OCI-LY7 (cell line): ENCODE data around the gene BOLA2B. TPM values are rescaled to one million over a fixed set of nuclear protein-coding genes. Genes with fewer than 3 reads are reported as not detected.
A peak's percentile ranks its signal among the peaks of the same experiment; 100 is the strongest.
"Not testable (repeated sequence)": the region's sequence is repeated elsewhere in the genome, so short reads cannot be mapped to it uniquely, and the experiment has no call there.

ENCODE experiments used
- BruUV-seq: library from RNA; stranded (reverse); fragments of 400-500 nt; replicated peaks from 2 replicates; lab custom pipeline; 2021; lab: Mats Ljungman, UMichigan
- CTCF ChIA-PET: fragments of 300-600 bp; sonication (Branson Sonifier 250); formaldehyde crosslinking; loops from one replicate; lab custom pipeline; 2022; ENCODE audit warnings: antibody characterized with exemption; ENCODE audit not compliant: unreplicated experiment; lab: Charles Lee
- POLR2A ChIA-PET: fragments of 300-600 bp; sonication (Branson Sonifier 250); formaldehyde crosslinking; loops from one replicate; lab custom pipeline; 2022; ENCODE audit warnings: antibody characterized with exemption; lab: Charles Lee
- DNase-seq: peaks from one replicate; pipeline ENCODE4 v3.0.0-alpha.2; 2015; ENCODE audit warnings: low spot score
- H2AFZ ChIP-seq: fragments of 200-600 bp; sonication (generic), shearing (Covaris generic); 2 replicates; pipeline ENCODE4 v1.6.1; 2014; ENCODE audit warnings: mild to moderate bottlenecking, antibody characterized with exemption, low read length, moderate library complexity
- H3K27ac ChIP-seq: fragments of 200-600 bp; sonication (generic); 2 replicates; pipeline ENCODE4 v1.5.1; 2014; ENCODE audit warnings: mixed run types, low read depth, mild to moderate bottlenecking, moderate library complexity, low read length, inconsistent platforms; ENCODE audit not compliant: poor library complexity, severe bottlenecking
- H3K36me3 ChIP-seq: fragments of 200-600 bp; sonication (generic); 2 replicates; pipeline ENCODE4 v1.6.1; 2014; ENCODE audit warnings: mild to moderate bottlenecking, antibody characterized with exemption, low read length, moderate library complexity, mixed read lengths; ENCODE audit not compliant: insufficient read depth
- H3K4me1 ChIP-seq: fragments of 200-600 bp; sonication (generic); 2 replicates; pipeline ENCODE4 v1.5.1; 2014; ENCODE audit warnings: mild to moderate bottlenecking, low read length; ENCODE audit not compliant: insufficient read depth, poor library complexity, severe bottlenecking
- H3K4me2 ChIP-seq: fragments of 200-600 bp; sonication (generic); 2 replicates; pipeline ENCODE4 v1.6.1; 2014; ENCODE audit warnings: mild to moderate bottlenecking, low read length
- H3K4me3 ChIP-seq: fragments of 200-600 bp; sonication (generic); 2 replicates; pipeline ENCODE4 v1.5.1; 2014; ENCODE audit warnings: mild to moderate bottlenecking, low read depth, low read length; ENCODE audit not compliant: poor library complexity, severe bottlenecking
- H3K79me2 ChIP-seq: fragments of 200-600 bp; sonication (generic); 2 replicates; pipeline ENCODE4 v1.6.1; 2016; ENCODE audit warnings: low read depth, mild to moderate bottlenecking, low read length, moderate library complexity, mixed read lengths; ENCODE audit not compliant: insufficient read depth
- H3K9me2 ChIP-seq: fragments of 200-600 bp; sonication (generic); 2 replicates; pipeline ENCODE4 v1.6.1; 2016; ENCODE audit warnings: mild to moderate bottlenecking, low read length, mixed read lengths; ENCODE audit not compliant: insufficient read depth
- H3K9me3 ChIP-seq: fragments of 200-600 bp; sonication (generic); 2 replicates; pipeline ENCODE4 v1.6.1; 2014; ENCODE audit warnings: mild to moderate bottlenecking, mixed run types, low read length, mixed read lengths
- H4K20me1 ChIP-seq: fragments of 200-600 bp; sonication (generic); 2 replicates; pipeline ENCODE4 v1.6.1; 2014; ENCODE audit warnings: mild to moderate bottlenecking, antibody characterized with exemption, low read length, moderate library complexity, mixed read lengths; ENCODE audit not compliant: insufficient read depth
- intact Hi-C: fragments of 100-400 bp; cut with micrococcal nuclease; formaldehyde crosslinking; loops from one replicate; pipeline ENCODE4 v1.10.0; 2022; ENCODE audit not compliant: unreplicated experiment
- total RNA-seq, 2 experiments: library from RNA; depleted of rRNA in 1 of 2; stranded (reverse); fragments of >200 nt in 1 of 2; shearing (Covaris generic) in 1 of 2; gene quantifications; 2 replicates each; pipeline ENCODE4 v1.2.3, GENCODE V29; 2014 to 2022

Gene BOLA2B
- total RNA-seq, 2 experiments from 2014 or later: 119 to 179 TPM

DNA sequence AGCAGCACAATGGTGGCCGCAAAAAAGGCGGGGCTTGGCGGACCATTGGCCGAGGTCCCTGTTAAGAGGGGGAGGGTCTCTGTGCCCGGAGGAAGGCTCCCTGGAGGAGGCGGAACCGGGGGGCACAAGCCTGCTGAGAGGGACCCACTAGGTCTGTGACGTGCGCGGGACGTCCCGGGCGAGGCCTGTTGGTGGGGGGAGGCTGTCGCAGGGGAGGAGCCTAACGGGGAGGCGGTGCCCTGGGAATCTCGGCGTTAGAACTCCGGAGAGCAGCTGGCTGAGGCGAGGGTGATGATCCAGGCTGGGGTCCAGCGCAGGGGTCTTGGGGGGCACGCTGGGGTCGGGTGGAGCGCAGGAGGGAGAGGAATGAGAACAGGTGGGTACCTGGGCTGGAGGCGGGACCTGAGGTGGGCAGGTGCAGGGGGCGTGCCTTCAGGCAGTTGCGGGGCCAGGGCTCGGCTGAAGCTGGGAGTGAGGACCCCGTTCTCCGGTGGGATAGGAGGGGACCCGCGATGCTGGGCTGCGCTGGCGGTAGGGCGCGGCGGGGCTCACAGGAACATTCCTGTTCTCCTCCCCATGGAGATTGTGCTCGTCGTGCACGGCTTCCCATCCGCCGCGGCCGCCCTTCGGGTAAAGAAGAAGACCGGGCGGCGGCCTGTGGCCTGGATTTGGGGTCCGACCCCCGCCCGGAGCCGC is 12.2 kb upstream of the BOLA2B start:
- H3K27ac ChIP-seq, POLR2A ChIA-PET, H4K20me1 ChIP-seq, H3K9me2 ChIP-seq, intact Hi-C loops, BruUV-seq, DNase-seq, H2AFZ ChIP-seq, H3K79me2 ChIP-seq, CTCF ChIA-PET, H3K4me1 ChIP-seq, H3K36me3 ChIP-seq, H3K9me3 ChIP-seq: not testable (repeated sequence)
- peak overlapping the region; percentile 47; the same call in 1 of the 2 replicates for H3K4me2 ChIP-seq
- peak overlapping the region; percentile 36 for H3K4me3 ChIP-seq

DNA sequence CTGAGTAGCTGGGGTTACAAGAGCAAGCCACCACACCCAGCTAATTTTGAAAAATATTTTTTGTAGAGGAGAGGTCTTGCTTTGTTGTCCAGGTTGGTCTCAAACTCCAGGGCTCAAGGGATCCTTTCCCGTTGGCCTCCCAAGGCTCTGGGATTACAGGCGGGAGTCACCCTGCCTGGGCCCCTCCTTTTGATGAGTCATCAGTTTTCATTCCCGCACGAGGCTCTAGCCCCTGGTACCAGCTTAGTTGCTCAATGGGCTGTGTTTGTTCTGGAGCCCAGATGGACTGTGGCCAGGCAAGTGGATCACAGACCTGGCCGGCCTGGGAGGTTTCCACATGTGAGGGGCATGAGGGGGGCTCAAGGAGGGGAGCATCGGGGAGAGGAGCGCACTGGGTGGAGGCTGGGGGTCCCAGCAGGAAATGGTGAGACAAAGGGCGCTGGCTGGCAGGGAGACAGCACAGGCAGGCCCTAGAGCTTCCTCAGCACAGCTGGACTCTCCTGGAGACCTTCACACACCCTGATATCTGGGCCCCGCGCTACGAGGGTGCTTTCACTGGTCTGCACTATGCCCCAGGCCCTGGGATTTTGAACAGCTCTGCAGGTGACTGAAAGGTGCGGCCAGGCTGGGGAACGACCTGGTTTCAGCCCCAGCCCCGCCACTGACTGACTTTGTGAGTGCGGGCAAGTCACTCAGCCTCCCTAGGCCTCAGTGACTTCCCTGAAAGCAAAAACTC is 6.3 kb upstream of the BOLA2B start:
- BruUV-seq, CTCF ChIA-PET, POLR2A ChIA-PET: not testable (repeated sequence)

DNA sequence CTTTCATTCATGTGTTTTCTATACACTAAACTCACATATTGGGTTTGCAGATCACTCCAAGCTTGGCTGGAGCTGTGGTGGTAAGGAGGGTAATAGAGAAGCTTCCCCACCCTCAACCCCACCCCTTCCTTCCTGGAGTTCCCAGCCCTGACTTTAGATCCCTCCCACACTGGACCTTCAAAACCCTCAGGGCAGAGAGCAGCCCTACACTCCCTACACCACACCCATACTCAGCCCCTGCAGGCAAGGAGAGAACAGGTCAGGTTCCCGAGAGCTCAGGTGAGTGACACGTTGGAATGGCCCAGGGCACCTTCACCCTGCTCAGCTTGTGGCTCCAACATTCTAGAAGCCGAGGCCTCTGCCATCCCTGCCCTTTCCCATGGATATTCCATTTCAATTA is 5.6 kb upstream of the BOLA2B start, which contains the start of gene SULT1A3:
SULT1A3 (plus strand) TSS at position 207 of the 400 bp plus-strand sequence. CDS start 1,474 bp downstream, outside the sequence.
- H2AFZ ChIP-seq, H3K4me3 ChIP-seq, POLR2A ChIA-PET, H3K36me3 ChIP-seq, BruUV-seq, H3K9me2 ChIP-seq, H3K79me2 ChIP-seq, CTCF ChIA-PET, intact Hi-C loops, H4K20me1 ChIP-seq, H3K27ac ChIP-seq, DNase-seq, H3K4me2 ChIP-seq, H3K9me3 ChIP-seq, H3K4me1 ChIP-seq: not testable (repeated sequence)

More for the DNA sequence above, 6.3 kb upstream of the BOLA2B start:
- H3K9me3 ChIP-seq, H4K20me1 ChIP-seq, DNase-seq, H3K79me2 ChIP-seq, intact Hi-C loops, H3K36me3 ChIP-seq, H3K4me3 ChIP-seq, H3K4me1 ChIP-seq, H3K4me2 ChIP-seq, H3K9me2 ChIP-seq, H2AFZ ChIP-seq, H3K27ac ChIP-seq: not testable (repeated sequence)

DNA sequence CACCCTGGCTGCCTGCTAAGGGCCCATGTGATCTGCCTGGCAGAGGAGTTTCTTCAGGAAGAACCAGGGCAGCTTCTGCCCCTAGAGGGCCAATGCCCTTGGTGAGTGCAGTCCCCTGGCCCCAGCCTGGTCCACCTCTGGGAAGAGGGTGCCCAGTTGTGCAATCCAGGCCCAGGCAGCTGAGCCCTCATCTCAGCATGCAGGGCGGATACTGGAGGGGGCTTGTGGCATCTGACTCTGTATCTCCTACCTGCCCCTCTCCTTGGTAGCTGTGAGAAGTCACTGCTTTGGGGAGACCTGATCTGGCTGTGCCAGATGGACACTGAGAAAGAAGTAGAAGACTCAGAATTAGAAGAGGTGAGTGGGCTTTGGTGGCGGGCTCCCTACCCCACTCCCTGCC is 3.5 kb upstream of the BOLA2B start:
- CTCF ChIA-PET, H2AFZ ChIP-seq, H3K4me3 ChIP-seq, DNase-seq, H3K27ac ChIP-seq, H3K36me3 ChIP-seq, H3K9me3 ChIP-seq, H3K4me2 ChIP-seq, H3K79me2 ChIP-seq, H3K4me1 ChIP-seq, intact Hi-C loops, BruUV-seq, POLR2A ChIA-PET, H3K9me2 ChIP-seq, H4K20me1 ChIP-seq: not testable (repeated sequence)

DNA sequence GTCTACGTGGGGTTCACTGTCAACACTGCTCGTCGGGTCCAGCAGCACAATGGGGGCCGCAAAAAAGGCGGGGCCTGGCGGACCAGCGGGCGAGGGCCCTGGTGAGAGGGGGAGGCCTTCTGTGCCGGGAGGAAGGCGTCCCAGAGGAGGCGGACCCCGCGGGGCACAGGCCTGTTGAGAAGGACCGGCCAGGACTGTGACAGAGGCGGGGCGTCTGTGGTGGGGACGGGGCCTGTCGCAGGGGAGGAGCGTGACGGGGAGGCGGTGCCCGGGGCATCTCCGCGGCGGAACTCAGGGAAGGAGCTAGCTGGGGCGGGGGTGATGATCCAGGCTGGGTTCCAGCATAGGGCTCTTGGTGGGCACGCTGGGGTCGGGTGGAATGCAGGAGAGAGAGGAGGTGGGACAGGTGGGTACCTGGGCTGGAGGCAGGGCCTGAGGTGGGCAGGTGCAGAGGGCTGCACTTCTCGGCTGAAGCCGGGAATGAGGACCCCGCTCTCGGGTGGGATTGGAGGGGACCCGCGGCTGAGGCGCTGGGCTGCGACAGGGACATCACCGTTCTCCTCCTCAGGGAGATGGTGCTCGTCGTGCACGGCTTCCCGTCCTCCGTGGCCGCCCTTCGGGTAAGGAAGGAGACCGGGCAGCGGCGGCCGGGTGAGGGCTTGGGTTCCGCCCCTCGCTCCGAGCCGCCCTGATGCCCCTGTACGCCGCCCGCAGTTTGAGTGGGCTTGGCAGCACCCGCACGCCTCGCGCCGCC is 883 bp upstream of the BOLA2B start:
- POLR2A ChIA-PET, intact Hi-C loops, H3K27ac ChIP-seq, H4K20me1 ChIP-seq, H3K79me2 ChIP-seq, H3K4me1 ChIP-seq, CTCF ChIA-PET, H3K4me2 ChIP-seq, H3K9me3 ChIP-seq, DNase-seq, H3K36me3 ChIP-seq, H2AFZ ChIP-seq, H3K9me2 ChIP-seq: not testable (repeated sequence)
- H3K4me3 ChIP-seq: peak overlapping the region; percentile 60
- BruUV-seq: TSS peak; percentile 84

DNA sequence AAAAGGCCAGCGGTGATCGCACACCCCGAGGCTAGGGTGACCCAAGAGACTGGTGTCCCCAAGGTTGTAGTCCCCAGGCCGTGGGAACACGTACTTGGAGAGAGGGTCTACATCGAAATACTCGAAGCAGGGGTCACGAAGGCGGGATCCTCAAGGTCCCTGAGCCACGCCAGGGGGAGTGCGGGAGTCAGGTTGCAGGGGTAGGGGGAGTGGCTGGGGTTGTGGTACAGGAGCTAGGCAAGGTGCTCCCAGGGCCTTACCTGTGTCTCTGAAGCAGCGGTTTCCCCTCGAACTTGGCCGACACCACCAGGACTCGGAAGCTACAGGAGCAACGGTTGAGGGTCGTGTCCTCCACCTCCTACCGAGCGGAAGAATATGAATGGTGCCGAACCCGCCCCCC is 368 bp downstream of the BOLA2B start:
- H4K20me1 ChIP-seq, H3K9me2 ChIP-seq, H3K36me3 ChIP-seq, H3K4me2 ChIP-seq, H3K9me3 ChIP-seq, H3K4me3 ChIP-seq, H3K4me1 ChIP-seq, POLR2A ChIA-PET, H3K79me2 ChIP-seq, BruUV-seq, CTCF ChIA-PET, intact Hi-C loops, H3K27ac ChIP-seq, H2AFZ ChIP-seq, DNase-seq: not testable (repeated sequence)
